H1 (cell line): ENCODE data around the gene AKIRIN2. TPM values are rescaled to one million over a fixed set of nuclear protein-coding genes. Genes with fewer than 3 reads are reported as not detected.

Source experiments
- CTCF ChIA-PET: fragments of 300-600 bp; sonication (Branson Sonifier 250); formaldehyde crosslinking; loops from one replicate; lab custom pipeline; 2021; ENCODE audit not compliant: partially characterized antibody; lab: Charles Lee
- POLR2A ChIA-PET: fragments of 300-600 bp; sonication (Branson Sonifier 250); formaldehyde crosslinking; loops from one replicate; lab custom pipeline; 2021; ENCODE audit warnings: inconsistent platforms; ENCODE audit not compliant: partially characterized antibody; lab: Charles Lee
- DNase-seq, 2 experiments: peaks; one replicate each; pipeline versions ENCODE4 v3.0.0 to v3.0.0-alpha.2; 2010 to 2022; ENCODE audit warnings: low spot score in 2 of 2, low read depth in 1 of 2, mixed read lengths in 1 of 2
- FAIRE-seq: peaks from 2 replicates; lab custom pipeline; 2011; peaks lifted over from hg19 to GRCh38; lab: Jason Lieb, UNC
- H2AFZ ChIP-seq: 2 replicates; pipeline ENCODE4 v1.8.1; 2012; ENCODE audit warnings: low read length, inconsistent platforms
- H2AK5ac ChIP-seq: 2 replicates; pipeline ENCODE4 v1.6.1; 2013; ENCODE audit warnings: low read depth, low read length
- H2BK120ac ChIP-seq: replicated peaks from 2 replicates; pipeline ENCODE3; 2013; ENCODE audit warnings: low read depth, low read length, inconsistent platforms
- H2BK12ac ChIP-seq: 2 replicates; pipeline ENCODE4 v1.6.1; 2013; ENCODE audit warnings: low read depth, low read length
- H2BK15ac ChIP-seq: 2 replicates; pipeline ENCODE4 v1.6.1; 2013; ENCODE audit warnings: low read length
- H2BK20ac ChIP-seq: 2 replicates; pipeline ENCODE4 v1.6.1; 2013; ENCODE audit warnings: low read length
- H2BK5ac ChIP-seq: 2 replicates; pipeline ENCODE4 v1.6.1; 2013; ENCODE audit warnings: low read depth, low read length
- H3K14ac ChIP-seq: 2 replicates; pipeline ENCODE4 v1.6.1; 2013; ENCODE audit warnings: inconsistent platforms; ENCODE audit not compliant: insufficient read length
- H3K18ac ChIP-seq: 2 replicates; pipeline ENCODE4 v1.6.1; 2013; ENCODE audit warnings: low read length; ENCODE audit errors: extremely low read depth
- H3K23ac ChIP-seq: 2 replicates; pipeline ENCODE4 v1.6.1; 2013; ENCODE audit warnings: inconsistent platforms; ENCODE audit not compliant: insufficient read length
- H3K23me2 ChIP-seq: 2 replicates; pipeline ENCODE4 v1.6.1; 2013; ENCODE audit warnings: low read depth, low read length
- H3K27ac ChIP-seq: 2 replicates; pipeline ENCODE4 v1.6.1; 2011; ENCODE audit warnings: low read depth, low read length, inconsistent platforms
- H3K27me3 ChIP-seq, 4 experiments: replicated peaks in 1 of 4; 1 replicate in 1 of 4; 2 replicates in 3 of 4; pipeline versions ENCODE4 v1.6.1 to v1.8.1; 2011 to 2013; ENCODE audit warnings: low read length in 3 of 4, mild to moderate bottlenecking in 3 of 4, inconsistent platforms in 2 of 4, mixed read lengths in 2 of 4, moderate library complexity in 1 of 4; ENCODE audit not compliant: control insufficient read depth in 3 of 4, insufficient read depth in 3 of 4; ENCODE audit errors: extremely low read depth in 1 of 4
- H3K36me3 ChIP-seq, 4 experiments: 2 replicates each; pipeline versions ENCODE4 v1.6.1 to v1.8.1; 2011 to 2013; ENCODE audit warnings: mild to moderate bottlenecking in 4 of 4, low read length in 3 of 4, moderate library complexity in 2 of 4, control low read depth in 1 of 4, inconsistent platforms in 1 of 4; ENCODE audit not compliant: insufficient read depth in 4 of 4, control insufficient read depth in 2 of 4
- H3K4ac ChIP-seq: replicated peaks from 2 replicates; pipeline ENCODE3; 2013; ENCODE audit warnings: low read length, low read depth, mixed read lengths, inconsistent platforms; ENCODE audit not compliant: insufficient read length
- H3K4me1 ChIP-seq, 4 experiments: replicated peaks in 1 of 4; 1 replicate in 1 of 4; 2 replicates in 3 of 4; pipeline versions ENCODE4 v1.6.1 to v1.8.1; 2011 to 2013; ENCODE audit warnings: low read length in 3 of 4, inconsistent platforms in 2 of 4, mixed read lengths in 1 of 4; ENCODE audit not compliant: insufficient read depth in 4 of 4, control insufficient read depth in 3 of 4
- H3K4me2 ChIP-seq, 2 experiments: 2 replicates each; pipeline versions ENCODE4 v1.6.1 to v1.8.1; 2011 to 2013; ENCODE audit warnings: low read depth in 2 of 2, low read length in 2 of 2, control low read depth in 1 of 2, inconsistent platforms in 1 of 2, mild to moderate bottlenecking in 1 of 2; ENCODE audit not compliant: insufficient read depth in 1 of 2
- H3K4me3 ChIP-seq, 4 experiments: fragments of 200-600, 300-600 bp in 1 of 4; sonication (generic), shearing (Covaris generic), sonication (Bioruptor Twin) in 1 of 4; 2 replicates each; pipeline versions ENCODE4 v1.5.1 to v1.8.1; 2011 to 2016; ENCODE audit warnings: low read length in 4 of 4, low read depth in 3 of 4, control low read depth in 2 of 4, inconsistent platforms in 2 of 4, mild to moderate bottlenecking in 2 of 4, mixed read lengths in 1 of 4, moderate library complexity in 1 of 4; ENCODE audit not compliant: insufficient read depth in 2 of 4; ENCODE audit errors: extremely low read depth in 1 of 4
- H3K56ac ChIP-seq: replicated peaks from 2 replicates; pipeline ENCODE3; 2013; ENCODE audit warnings: low read depth, mild to moderate bottlenecking, mixed read lengths, low read length, inconsistent platforms; ENCODE audit not compliant: insufficient read length
- H3K79me1 ChIP-seq: 2 replicates; pipeline ENCODE4 v1.6.1; 2013; ENCODE audit warnings: low read depth, low read length, control low read depth
- H3K79me2 ChIP-seq, 2 experiments: 2 replicates each; pipeline versions ENCODE4 v1.6.1 to v1.8.1; 2012 to 2013; ENCODE audit warnings: low read length in 2 of 2, mild to moderate bottlenecking in 2 of 2, inconsistent platforms in 1 of 2; ENCODE audit not compliant: insufficient read depth in 2 of 2, control insufficient read depth in 1 of 2
- H3K9ac ChIP-seq, 4 experiments: replicated peaks in 1 of 4; 1 replicate in 1 of 4; 2 replicates in 3 of 4; pipeline versions ENCODE4 v1.6.1 to v1.8.1; 2011 to 2013; ENCODE audit warnings: low read depth in 3 of 4, low read length in 3 of 4, control low read depth in 2 of 4, mild to moderate bottlenecking in 2 of 4, moderate library complexity in 2 of 4, inconsistent platforms in 1 of 4; ENCODE audit errors: extremely low read depth in 1 of 4
- H3K9me3 ChIP-seq, 2 experiments: 2 replicates each; pipeline versions ENCODE4 v1.6.1 to v1.8.1; 2012 to 2013; ENCODE audit warnings: mild to moderate bottlenecking in 2 of 2, moderate library complexity in 2 of 2, control low read depth in 1 of 2, inconsistent platforms in 1 of 2, low read depth in 1 of 2, low read length in 1 of 2, mixed read lengths in 1 of 2; ENCODE audit not compliant: insufficient read depth in 2 of 2
- H4K20me1 ChIP-seq, 2 experiments: replicated peaks in 1 of 2; 2 replicates each; pipeline versions ENCODE3 to v1.8.1; 2011 to 2013; ENCODE audit warnings: inconsistent platforms in 2 of 2, low read length in 2 of 2, mild to moderate bottlenecking in 1 of 2; ENCODE audit not compliant: insufficient read depth in 2 of 2, control insufficient read depth in 1 of 2
- H4K5ac ChIP-seq: 2 replicates; pipeline ENCODE4 v1.6.1; 2013; ENCODE audit warnings: low read length, low read depth, mixed read lengths, inconsistent platforms; ENCODE audit not compliant: insufficient read length
- H4K8ac ChIP-seq: 2 replicates; pipeline ENCODE4 v1.8.0; 2013; ENCODE audit warnings: mild to moderate bottlenecking, moderate library complexity, low read length, inconsistent platforms; ENCODE audit not compliant: insufficient read depth; ENCODE audit errors: extremely low read depth
- H4K91ac ChIP-seq: replicated peaks from 2 replicates; pipeline ENCODE3; 2013; ENCODE audit warnings: low read length, mixed read lengths, inconsistent platforms; ENCODE audit not compliant: insufficient read length
- GABPA ChIP-seq: IDR thresholded peaks from 2 replicates; pipeline ENCODE4 v1.6.1; 2011; ENCODE audit warnings: mild to moderate bottlenecking, low read length, moderate library complexity, borderline replicate concordance; ENCODE audit not compliant: insufficient read depth
- POLR2A ChIP-seq, 2 experiments: IDR thresholded peaks; 1 replicate in 1 of 2; 2 replicates in 1 of 2; pipeline ENCODE4 v1.6.1; 2011; ENCODE audit warnings: low read depth in 2 of 2, low read length in 2 of 2, mild to moderate bottlenecking in 2 of 2; ENCODE audit errors: control extremely low read depth in 1 of 2
- SP2 ChIP-seq: IDR thresholded peaks from 2 replicates; pipeline ENCODE4 v1.6.1; 2012; ENCODE audit warnings: mild to moderate bottlenecking, low read length, inconsistent platforms
- WGBS, 2 experiments: shearing (Covaris generic) in 1 of 2; methylation state at CpG; one replicate each; pipeline versions ENCODE4 v1.1.6 to v1.1.7; 2013 to 2015; ENCODE audit warnings: low lambda C conversion rate in 2 of 2, mixed read lengths in 2 of 2, inconsistent platforms in 1 of 2, low coverage in 1 of 2, missing lambda C conversion rate in 1 of 2; ENCODE audit not compliant: insufficient replicate concordance in 2 of 2, insufficient coverage in 1 of 2, insufficient read length in 1 of 2; ENCODE audit errors: extremely low coverage in 1 of 2, missing lambda C conversion rate in 1 of 2; 5-methylcytosine and 5-hydroxymethylcytosine counted together
- polyA plus RNA-seq, 7 experiments: library from polyadenylated mRNA; depleted of rRNA in 3 of 7; stranded (reverse) in 5 of 7; unstranded in 2 of 7; fragments of >200 nt in 5 of 7; fragments of 200-250 nt in 2 of 7; gene quantifications; 1 replicate in 5 of 7; 2 replicates in 1 of 7; 4 replicates in 1 of 7; pipeline versions ENCODE4 v1.2.1 to v1.2.3, GENCODE V29; 2011 to 2013; ENCODE audit warnings: missing spikeins in 2 of 7, mixed read lengths in 2 of 7
- total RNA-seq: library from RNA; stranded (reverse); fragmentation: NEBNext Ultra II Directional; extraction: Animal tissue kit (Norgen Biotek cat#: 25700); gene quantifications from 2 replicates; pipeline ENCODE4 v1.2.1, GENCODE V29; 2021

AKIRIN2 gene
- total and polyA plus RNA-seq, 2 of the 8 experiments (the other 6 are each of a cell fraction or from before 2014, with no cell fraction given), result 35.6 to 75.3 TPM

GRCh38 chr6:87669051-87669450, 33.0 kb downstream of the AKIRIN2 start:
- H2AFZ ChIP-seq, result no peak overlapping the region
- no peaks in the 10 kb centered on the region for H4K20me1 ChIP-seq
- no peak overlapping the region for H3K18ac ChIP-seq
- H4K8ac ChIP-seq, result no peak overlapping the region
- DNase-seq (no peak), FAIRE-seq (no peak)
- no peak overlapping the region for H3K4me3 ChIP-seq
- H3K79me1 ChIP-seq, result no peaks in the 10 kb centered on the region
- no peak overlapping the region for H2BK15ac ChIP-seq
- H3K4me1 ChIP-seq, result peaks cover 0 to 3% (median 0%) of the 10 kb centered on the region in 4 experiments; a peak in 2 of 7 replicates
- POLR2A ChIA-PET, result interaction anchor here (1.0 to 1.5 kb wide), 3 partner anchors 13 to 33 kb away, joined by 3 read pairs; partner anchors contain the start of gene AKIRIN2
- no peak overlapping the region for H3K56ac ChIP-seq
- peaks cover 0 to 41% (median 6%) of the 10 kb centered on the region in 4 experiments; a peak in 4 of 8 replicates for H3K36me3 ChIP-seq
- H2BK5ac ChIP-seq, result no peak overlapping the region
- H2BK20ac ChIP-seq, result no peak overlapping the region
- no peaks in the 10 kb centered on the region; the same call in 1 of the 2 replicates for H3K23me2 ChIP-seq
- no peak overlapping the region for H3K4ac ChIP-seq
- 94% methylated on average over 3 of the region's 3 CpGs; no CpG with 5 or more reads in 1 of the 2 experiments for WGBS, 2 experiments
- CTCF ChIA-PET, result interaction anchor here (0.6 to 1.3 kb wide), 3 partner anchors 12 to 315 kb away, joined by 4 read pairs; no protein-coding TSS in a partner anchor
- H2AK5ac ChIP-seq, result no peak overlapping the region
- H3K14ac ChIP-seq, result no peak overlapping the region
- no peak overlapping the region for H2BK120ac ChIP-seq
- H3K9me3 ChIP-seq, result no peaks in the 10 kb centered on the region
- H3K79me2 ChIP-seq, result no peaks in the 10 kb centered on the region
- no peak overlapping the region for H3K4me2 ChIP-seq
- no peak overlapping the region for H2BK12ac ChIP-seq
- no peaks in the 10 kb centered on the region for H3K27me3 ChIP-seq
- no peak overlapping the region for H4K5ac ChIP-seq
- no peak for TF ChIP-seq POLR2A (IDR thresholded peaks at IDR 0.05; ENCODE audit: control extremely low read depth in 1 of 2, low read depth in 2 of 2, low read length in 2 of 2)
- TF ChIP-seq SP2, result no peak
- TF ChIP-seq GABPA, result no peak
- no peak overlapping the region for H4K91ac ChIP-seq
- no peak overlapping the region for H3K27ac ChIP-seq
- no peak overlapping the region for H3K23ac ChIP-seq
- H3K9ac ChIP-seq, result no peak overlapping the region
